WTC11 (cell line): Measurements from ENCODE around the gene PCDHGA6. TPM values are rescaled to one million over a fixed set of nuclear protein-coding genes. Genes with fewer than 3 reads are reported as not detected.

Experiments used
- ATAC-seq: fragments of 200-7000 bp; cut with Tn5 transposase; 2 replicates; pipeline ENCODE4 v1.10.0; 2021; ENCODE audit warnings: mild to moderate bottlenecking, moderate library complexity
- CTCF ChIA-PET: fragments of 300-600 bp; sonication (Branson Sonifier 250); formaldehyde crosslinking; loops from one replicate; lab custom pipeline; 2021; ENCODE audit warnings: antibody characterized with exemption; lab: Charles Lee
- POLR2A ChIA-PET: fragments of 350-600 bp; sonication (Branson Sonifier 250); formaldehyde crosslinking; loops from one replicate; lab custom pipeline; 2021; ENCODE audit warnings: antibody characterized with exemption; lab: Charles Lee
- DNase-seq: peaks from one replicate; pipeline ENCODE4 v3.0.0; 2021; ENCODE audit warnings: low spot score
- H3K27ac Mint-ChIP-seq: 2 replicates; pipeline ENCODE4 v1.8.0; 2021; ENCODE audit warnings: mixed read lengths
- H3K27me3 Mint-ChIP-seq: 2 replicates; pipeline ENCODE4 v1.8.0; 2021; ENCODE audit warnings: low read depth, mild to moderate bottlenecking, moderate library complexity, mixed read lengths
- H3K36me3 Mint-ChIP-seq: 2 replicates; pipeline ENCODE4 v1.8.0; 2021; ENCODE audit warnings: mixed read lengths
- H3K4me1 Mint-ChIP-seq: 2 replicates; pipeline ENCODE4 v1.8.0; 2022; ENCODE audit warnings: mixed read lengths
- H3K4me3 Mint-ChIP-seq: 2 replicates; pipeline ENCODE4 v1.8.0; 2021; ENCODE audit warnings: mild to moderate bottlenecking, moderate library complexity, mixed read lengths
- H3K9me3 Mint-ChIP-seq: 2 replicates; pipeline ENCODE4 v1.8.0; 2021; ENCODE audit warnings: mixed read lengths
- CREB1 ChIP-seq: sonication (generic); formaldehyde crosslinking; IDR thresholded peaks from 2 replicates; pipeline ENCODE4 v1.8.0; 2023; ENCODE audit warnings: mild to moderate bottlenecking, missing genetic modification reagents
- FOXP1 ChIP-seq: sonication (generic); formaldehyde crosslinking; IDR thresholded peaks from 2 replicates; pipeline ENCODE4 v1.8.0; 2022; ENCODE audit warnings: missing genetic modification reagents, mild to moderate bottlenecking, moderate library complexity, borderline replicate concordance
- MXD4 ChIP-seq: fragments of 250-450 bp; sonication (Bioruptor Pico); IDR thresholded peaks from 2 replicates; pipeline ENCODE4 v1.8.0; 2021; ENCODE audit warnings: mild to moderate bottlenecking, moderate library complexity, borderline replicate concordance
- OVOL2 ChIP-seq: fragments of 250-450 bp; sonication (Bioruptor Pico); IDR thresholded peaks from 2 replicates; pipeline ENCODE4 v1.9.0; 2021; ENCODE audit warnings: mild to moderate bottlenecking, borderline replicate concordance
- ZNF263 ChIP-seq: sonication (generic); formaldehyde crosslinking; IDR thresholded peaks from 2 replicates; pipeline ENCODE4 v1.8.1; 2022; ENCODE audit warnings: low read depth, mild to moderate bottlenecking, moderate library complexity, missing genetic modification reagents
- ZNF396 ChIP-seq: fragments of 250-450 bp; sonication (Bioruptor Pico); IDR thresholded peaks from 2 replicates; pipeline ENCODE4 v1.8.0; 2021; ENCODE audit warnings: mild to moderate bottlenecking, moderate library complexity, borderline replicate concordance
- ZNF671 ChIP-seq: fragments of 250-450 bp; sonication (Bioruptor Pico); IDR thresholded peaks from 2 replicates; pipeline ENCODE4 v1.8.0; 2021; ENCODE audit warnings: mild to moderate bottlenecking
- total RNA-seq: library from RNA; stranded (reverse); gene quantifications from 3 replicates; pipeline ENCODE4 v1.2.3, GENCODE V29; 2021
- TF ChIP-seq, protein P1 (sequence below): sonication (generic); formaldehyde crosslinking; IDR thresholded peaks from 2 replicates; pipeline ENCODE4 v1.8.0; 2023; ENCODE audit warnings: missing genetic modification reagents, mild to moderate bottlenecking, borderline replicate concordance
- TF ChIP-seq, protein P2 (sequence below): fragments of 250-450 bp; sonication (Bioruptor Pico); IDR thresholded peaks from 2 replicates; pipeline ENCODE4 v2.1.2; 2022; ENCODE audit warnings: mild to moderate bottlenecking, moderate library complexity
- TF ChIP-seq, protein P3 (sequence below): fragments of 250-450 bp; sonication (Bioruptor Pico); IDR thresholded peaks from 2 replicates; pipeline ENCODE4 v1.9.0; 2021; ENCODE audit warnings: moderate library complexity, mild to moderate bottlenecking, inconsistent platforms, borderline replicate concordance
- TF ChIP-seq, protein P4 (sequence below): sonication (generic); formaldehyde crosslinking; IDR thresholded peaks from 2 replicates; pipeline ENCODE4 v1.8.0; 2022; ENCODE audit warnings: mild to moderate bottlenecking, missing genetic modification reagents
- TF ChIP-seq, protein P5 (sequence below): sonication (generic); formaldehyde crosslinking; IDR thresholded peaks from 2 replicates; pipeline ENCODE4 v1.8.0; 2023; ENCODE audit warnings: missing genetic modification reagents
- TF ChIP-seq, protein P6 (sequence below): sonication (generic); formaldehyde crosslinking; IDR thresholded peaks from 2 replicates; pipeline ENCODE4 v1.8.0; 2022; ENCODE audit warnings: mild to moderate bottlenecking, missing genetic modification reagents
- TF ChIP-seq, protein P7 (sequence below): sonication (generic); formaldehyde crosslinking; IDR thresholded peaks from 2 replicates; pipeline ENCODE4 v1.8.1; 2023; ENCODE audit warnings: mild to moderate bottlenecking, missing genetic modification reagents, moderate library complexity
- TF ChIP-seq, protein P8 (sequence below): sonication (generic); formaldehyde crosslinking; IDR thresholded peaks from 2 replicates; pipeline ENCODE4 v1.8.1; 2022; ENCODE audit warnings: missing genetic modification reagents, borderline replicate concordance
- TF ChIP-seq, protein P9 (sequence below): sonication (generic); formaldehyde crosslinking; IDR thresholded peaks from 2 replicates; pipeline ENCODE4 v1.8.0; 2022; ENCODE audit warnings: mild to moderate bottlenecking, missing genetic modification reagents
- TF ChIP-seq, protein P10 (sequence below): sonication (generic); formaldehyde crosslinking; IDR thresholded peaks from 2 replicates; pipeline ENCODE4 v1.8.1; 2023; ENCODE audit warnings: mild to moderate bottlenecking, missing genetic modification reagents, borderline replicate concordance

Gene PCDHGA6
- total RNA-seq, 1 experiment from 2014 or later = 3.3 TPM

DNA sequence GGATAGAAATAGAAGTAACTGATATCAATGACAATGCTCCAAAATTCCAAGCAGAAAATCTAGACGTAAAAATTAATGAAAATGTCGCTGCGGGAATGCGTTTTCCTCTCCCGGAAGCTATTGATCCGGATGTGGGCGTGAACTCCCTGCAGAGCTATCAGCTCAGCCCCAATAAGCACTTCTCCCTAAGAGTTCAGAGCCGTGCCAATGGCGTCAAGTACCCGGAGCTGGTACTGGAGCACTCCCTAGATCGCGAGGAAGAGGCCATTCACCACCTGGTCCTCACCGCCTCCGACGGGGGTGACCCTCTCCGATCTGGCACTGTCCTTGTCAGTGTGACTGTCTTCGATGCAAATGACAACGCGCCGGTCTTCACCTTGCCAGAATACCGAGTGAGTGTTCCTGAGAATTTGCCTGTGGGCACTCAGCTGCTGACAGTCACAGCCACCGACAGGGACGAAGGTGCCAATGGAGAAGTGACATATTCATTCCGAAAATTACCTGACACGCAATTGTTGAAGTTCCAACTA lies 39.9 kb downstream of the PCDHGA6 start:
- ChIA-PET POLR2A (interaction anchor here (1.0 to 2.0 kb wide), 7 partner anchors 71 to 190 kb away, joined by 3 to 11 read pairs (median 4); partner anchors contain the start of genes PCDHB14 and PCDHGC4), CTCF (interaction anchor here (0.6 to 4.3 kb wide), 67 partner anchors 8 to 558 kb away, joined by 3 to 87 read pairs (median 8); partner anchors contain the start of genes DELE1, DIAPH1, PCDHA10 and PCDHB10)
- H3K36me3 Mint-ChIP-seq = peaks cover 32% of the 10 kb centered on the region
- peak; percentile 33 for ATAC-seq
- H3K4me1 Mint-ChIP-seq = peaks cover 29% of the 10 kb centered on the region
- H3K9me3 Mint-ChIP-seq = peaks cover 17% of the 10 kb centered on the region
- peaks cover 28% of the 10 kb centered on the region for H3K27me3 Mint-ChIP-seq
- no peak for DNase-seq
- peak overlapping the region; percentile 94 for H3K4me3 Mint-ChIP-seq
- peak overlapping the region; percentile 51 for H3K27ac Mint-ChIP-seq
- TF ChIP-seq, protein P1, sequence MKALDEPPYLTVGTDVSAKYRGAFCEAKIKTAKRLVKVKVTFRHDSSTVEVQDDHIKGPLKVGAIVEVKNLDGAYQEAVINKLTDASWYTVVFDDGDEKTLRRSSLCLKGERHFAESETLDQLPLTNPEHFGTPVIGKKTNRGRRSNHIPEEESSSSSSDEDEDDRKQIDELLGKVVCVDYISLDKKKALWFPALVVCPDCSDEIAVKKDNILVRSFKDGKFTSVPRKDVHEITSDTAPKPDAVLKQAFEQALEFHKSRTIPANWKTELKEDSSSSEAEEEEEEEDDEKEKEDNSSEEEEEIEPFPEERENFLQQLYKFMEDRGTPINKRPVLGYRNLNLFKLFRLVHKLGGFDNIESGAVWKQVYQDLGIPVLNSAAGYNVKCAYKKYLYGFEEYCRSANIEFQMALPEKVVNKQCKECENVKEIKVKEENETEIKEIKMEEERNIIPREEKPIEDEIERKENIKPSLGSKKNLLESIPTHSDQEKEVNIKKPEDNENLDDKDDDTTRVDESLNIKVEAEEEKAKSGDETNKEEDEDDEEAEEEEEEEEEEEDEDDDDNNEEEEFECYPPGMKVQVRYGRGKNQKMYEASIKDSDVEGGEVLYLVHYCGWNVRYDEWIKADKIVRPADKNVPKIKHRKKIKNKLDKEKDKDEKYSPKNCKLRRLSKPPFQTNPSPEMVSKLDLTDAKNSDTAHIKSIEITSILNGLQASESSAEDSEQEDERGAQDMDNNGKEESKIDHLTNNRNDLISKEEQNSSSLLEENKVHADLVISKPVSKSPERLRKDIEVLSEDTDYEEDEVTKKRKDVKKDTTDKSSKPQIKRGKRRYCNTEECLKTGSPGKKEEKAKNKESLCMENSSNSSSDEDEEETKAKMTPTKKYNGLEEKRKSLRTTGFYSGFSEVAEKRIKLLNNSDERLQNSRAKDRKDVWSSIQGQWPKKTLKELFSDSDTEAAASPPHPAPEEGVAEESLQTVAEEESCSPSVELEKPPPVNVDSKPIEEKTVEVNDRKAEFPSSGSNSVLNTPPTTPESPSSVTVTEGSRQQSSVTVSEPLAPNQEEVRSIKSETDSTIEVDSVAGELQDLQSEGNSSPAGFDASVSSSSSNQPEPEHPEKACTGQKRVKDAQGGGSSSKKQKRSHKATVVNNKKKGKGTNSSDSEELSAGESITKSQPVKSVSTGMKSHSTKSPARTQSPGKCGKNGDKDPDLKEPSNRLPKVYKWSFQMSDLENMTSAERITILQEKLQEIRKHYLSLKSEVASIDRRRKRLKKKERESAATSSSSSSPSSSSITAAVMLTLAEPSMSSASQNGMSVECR = peak; percentile 68; the same call in 1 of the 2 replicates
- TF ChIP-seq, protein P2, sequence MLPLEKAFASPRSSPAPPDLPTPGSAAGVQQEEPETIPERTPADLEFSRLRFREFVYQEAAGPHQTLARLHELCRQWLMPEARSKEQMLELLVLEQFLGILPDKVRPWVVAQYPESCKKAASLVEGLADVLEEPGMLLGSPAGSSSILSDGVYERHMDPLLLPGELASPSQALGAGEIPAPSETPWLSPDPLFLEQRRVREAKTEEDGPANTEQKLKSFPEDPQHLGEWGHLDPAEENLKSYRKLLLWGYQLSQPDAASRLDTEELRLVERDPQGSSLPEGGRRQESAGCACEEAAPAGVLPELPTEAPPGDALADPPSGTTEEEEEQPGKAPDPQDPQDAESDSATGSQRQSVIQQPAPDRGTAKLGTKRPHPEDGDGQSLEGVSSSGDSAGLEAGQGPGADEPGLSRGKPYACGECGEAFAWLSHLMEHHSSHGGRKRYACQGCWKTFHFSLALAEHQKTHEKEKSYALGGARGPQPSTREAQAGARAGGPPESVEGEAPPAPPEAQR = no peak
- TF ChIP-seq, protein P3, sequence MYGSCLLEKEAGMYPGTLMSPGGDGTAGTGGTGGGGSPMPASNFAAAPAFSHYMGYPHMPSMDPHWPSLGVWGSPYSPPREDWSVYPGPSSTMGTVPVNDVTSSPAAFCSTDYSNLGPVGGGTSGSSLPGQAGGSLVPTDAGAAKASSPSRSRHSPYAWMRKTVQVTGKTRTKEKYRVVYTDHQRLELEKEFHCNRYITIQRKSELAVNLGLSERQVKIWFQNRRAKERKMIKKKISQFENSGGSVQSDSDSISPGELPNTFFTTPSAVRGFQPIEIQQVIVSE (CRISPR knock-in tag) = no peak
- no peak for TF ChIP-seq ZNF396 (CRISPR knock-in tag)
- TF ChIP-seq, protein P4, sequence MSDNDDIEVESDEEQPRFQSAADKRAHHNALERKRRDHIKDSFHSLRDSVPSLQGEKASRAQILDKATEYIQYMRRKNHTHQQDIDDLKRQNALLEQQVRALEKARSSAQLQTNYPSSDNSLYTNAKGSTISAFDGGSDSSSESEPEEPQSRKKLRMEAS (CRISPR knock-in tag) = peak; percentile 63; the same call in 1 of the 2 replicates
- TF ChIP-seq MXD4 (CRISPR knock-in tag) = no peak
- TF ChIP-seq, protein P5, sequence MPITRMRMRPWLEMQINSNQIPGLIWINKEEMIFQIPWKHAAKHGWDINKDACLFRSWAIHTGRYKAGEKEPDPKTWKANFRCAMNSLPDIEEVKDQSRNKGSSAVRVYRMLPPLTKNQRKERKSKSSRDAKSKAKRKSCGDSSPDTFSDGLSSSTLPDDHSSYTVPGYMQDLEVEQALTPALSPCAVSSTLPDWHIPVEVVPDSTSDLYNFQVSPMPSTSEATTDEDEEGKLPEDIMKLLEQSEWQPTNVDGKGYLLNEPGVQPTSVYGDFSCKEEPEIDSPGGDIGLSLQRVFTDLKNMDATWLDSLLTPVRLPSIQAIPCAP (CRISPR knock-in tag) = no peak
- TF ChIP-seq, protein P6, sequence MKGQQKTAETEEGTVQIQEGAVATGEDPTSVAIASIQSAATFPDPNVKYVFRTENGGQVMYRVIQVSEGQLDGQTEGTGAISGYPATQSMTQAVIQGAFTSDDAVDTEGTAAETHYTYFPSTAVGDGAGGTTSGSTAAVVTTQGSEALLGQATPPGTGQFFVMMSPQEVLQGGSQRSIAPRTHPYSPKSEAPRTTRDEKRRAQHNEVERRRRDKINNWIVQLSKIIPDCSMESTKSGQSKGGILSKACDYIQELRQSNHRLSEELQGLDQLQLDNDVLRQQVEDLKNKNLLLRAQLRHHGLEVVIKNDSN (CRISPR knock-in tag) = no peak
- TF ChIP-seq, protein P7, sequence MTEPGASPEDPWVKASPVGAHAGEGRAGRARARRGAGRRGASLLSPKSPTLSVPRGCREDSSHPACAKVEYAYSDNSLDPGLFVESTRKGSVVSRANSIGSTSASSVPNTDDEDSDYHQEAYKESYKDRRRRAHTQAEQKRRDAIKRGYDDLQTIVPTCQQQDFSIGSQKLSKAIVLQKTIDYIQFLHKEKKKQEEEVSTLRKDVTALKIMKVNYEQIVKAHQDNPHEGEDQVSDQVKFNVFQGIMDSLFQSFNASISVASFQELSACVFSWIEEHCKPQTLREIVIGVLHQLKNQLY (CRISPR knock-in tag) = no peak
- TF ChIP-seq, protein P8, sequence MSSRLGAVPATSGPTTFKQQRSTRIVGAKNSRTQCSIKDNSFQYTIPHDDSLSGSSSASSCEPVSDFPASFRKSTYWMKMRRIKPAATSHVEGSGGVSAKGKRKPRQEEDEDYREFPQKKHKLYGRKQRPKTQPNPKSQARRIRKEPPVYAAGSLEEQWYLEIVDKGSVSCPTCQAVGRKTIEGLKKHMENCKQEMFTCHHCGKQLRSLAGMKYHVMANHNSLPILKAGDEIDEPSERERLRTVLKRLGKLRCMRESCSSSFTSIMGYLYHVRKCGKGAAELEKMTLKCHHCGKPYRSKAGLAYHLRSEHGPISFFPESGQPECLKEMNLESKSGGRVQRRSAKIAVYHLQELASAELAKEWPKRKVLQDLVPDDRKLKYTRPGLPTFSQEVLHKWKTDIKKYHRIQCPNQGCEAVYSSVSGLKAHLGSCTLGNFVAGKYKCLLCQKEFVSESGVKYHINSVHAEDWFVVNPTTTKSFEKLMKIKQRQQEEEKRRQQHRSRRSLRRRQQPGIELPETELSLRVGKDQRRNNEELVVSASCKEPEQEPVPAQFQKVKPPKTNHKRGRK (CRISPR knock-in tag) = no peak
- no peak for TF ChIP-seq ZNF671 (CRISPR knock-in tag)
- peak; percentile 56; the same call in 1 of the 2 replicates for TF ChIP-seq FOXP1
- TF ChIP-seq, protein P9, sequence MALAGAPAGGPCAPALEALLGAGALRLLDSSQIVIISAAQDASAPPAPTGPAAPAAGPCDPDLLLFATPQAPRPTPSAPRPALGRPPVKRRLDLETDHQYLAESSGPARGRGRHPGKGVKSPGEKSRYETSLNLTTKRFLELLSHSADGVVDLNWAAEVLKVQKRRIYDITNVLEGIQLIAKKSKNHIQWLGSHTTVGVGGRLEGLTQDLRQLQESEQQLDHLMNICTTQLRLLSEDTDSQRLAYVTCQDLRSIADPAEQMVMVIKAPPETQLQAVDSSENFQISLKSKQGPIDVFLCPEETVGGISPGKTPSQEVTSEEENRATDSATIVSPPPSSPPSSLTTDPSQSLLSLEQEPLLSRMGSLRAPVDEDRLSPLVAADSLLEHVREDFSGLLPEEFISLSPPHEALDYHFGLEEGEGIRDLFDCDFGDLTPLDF = no peak
- peak; percentile 44; the same call in 1 of the 2 replicates for TF ChIP-seq ZNF263 (CRISPR knock-in tag)
- no peak for TF ChIP-seq OVOL2
- no peak for TF ChIP-seq CREB1 (CRISPR knock-in tag)
- TF ChIP-seq, protein P10, sequence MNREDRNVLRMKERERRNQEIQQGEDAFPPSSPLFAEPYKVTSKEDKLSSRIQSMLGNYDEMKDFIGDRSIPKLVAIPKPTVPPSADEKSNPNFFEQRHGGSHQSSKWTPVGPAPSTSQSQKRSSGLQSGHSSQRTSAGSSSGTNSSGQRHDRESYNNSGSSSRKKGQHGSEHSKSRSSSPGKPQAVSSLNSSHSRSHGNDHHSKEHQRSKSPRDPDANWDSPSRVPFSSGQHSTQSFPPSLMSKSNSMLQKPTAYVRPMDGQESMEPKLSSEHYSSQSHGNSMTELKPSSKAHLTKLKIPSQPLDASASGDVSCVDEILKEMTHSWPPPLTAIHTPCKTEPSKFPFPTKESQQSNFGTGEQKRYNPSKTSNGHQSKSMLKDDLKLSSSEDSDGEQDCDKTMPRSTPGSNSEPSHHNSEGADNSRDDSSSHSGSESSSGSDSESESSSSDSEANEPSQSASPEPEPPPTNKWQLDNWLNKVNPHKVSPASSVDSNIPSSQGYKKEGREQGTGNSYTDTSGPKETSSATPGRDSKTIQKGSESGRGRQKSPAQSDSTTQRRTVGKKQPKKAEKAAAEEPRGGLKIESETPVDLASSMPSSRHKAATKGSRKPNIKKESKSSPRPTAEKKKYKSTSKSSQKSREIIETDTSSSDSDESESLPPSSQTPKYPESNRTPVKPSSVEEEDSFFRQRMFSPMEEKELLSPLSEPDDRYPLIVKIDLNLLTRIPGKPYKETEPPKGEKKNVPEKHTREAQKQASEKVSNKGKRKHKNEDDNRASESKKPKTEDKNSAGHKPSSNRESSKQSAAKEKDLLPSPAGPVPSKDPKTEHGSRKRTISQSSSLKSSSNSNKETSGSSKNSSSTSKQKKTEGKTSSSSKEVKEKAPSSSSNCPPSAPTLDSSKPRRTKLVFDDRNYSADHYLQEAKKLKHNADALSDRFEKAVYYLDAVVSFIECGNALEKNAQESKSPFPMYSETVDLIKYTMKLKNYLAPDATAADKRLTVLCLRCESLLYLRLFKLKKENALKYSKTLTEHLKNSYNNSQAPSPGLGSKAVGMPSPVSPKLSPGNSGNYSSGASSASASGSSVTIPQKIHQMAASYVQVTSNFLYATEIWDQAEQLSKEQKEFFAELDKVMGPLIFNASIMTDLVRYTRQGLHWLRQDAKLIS (CRISPR knock-in tag) = no peak
